ENCODE data around the gene SEC14L1.

- TF ChIP-seq, protein P1, sequence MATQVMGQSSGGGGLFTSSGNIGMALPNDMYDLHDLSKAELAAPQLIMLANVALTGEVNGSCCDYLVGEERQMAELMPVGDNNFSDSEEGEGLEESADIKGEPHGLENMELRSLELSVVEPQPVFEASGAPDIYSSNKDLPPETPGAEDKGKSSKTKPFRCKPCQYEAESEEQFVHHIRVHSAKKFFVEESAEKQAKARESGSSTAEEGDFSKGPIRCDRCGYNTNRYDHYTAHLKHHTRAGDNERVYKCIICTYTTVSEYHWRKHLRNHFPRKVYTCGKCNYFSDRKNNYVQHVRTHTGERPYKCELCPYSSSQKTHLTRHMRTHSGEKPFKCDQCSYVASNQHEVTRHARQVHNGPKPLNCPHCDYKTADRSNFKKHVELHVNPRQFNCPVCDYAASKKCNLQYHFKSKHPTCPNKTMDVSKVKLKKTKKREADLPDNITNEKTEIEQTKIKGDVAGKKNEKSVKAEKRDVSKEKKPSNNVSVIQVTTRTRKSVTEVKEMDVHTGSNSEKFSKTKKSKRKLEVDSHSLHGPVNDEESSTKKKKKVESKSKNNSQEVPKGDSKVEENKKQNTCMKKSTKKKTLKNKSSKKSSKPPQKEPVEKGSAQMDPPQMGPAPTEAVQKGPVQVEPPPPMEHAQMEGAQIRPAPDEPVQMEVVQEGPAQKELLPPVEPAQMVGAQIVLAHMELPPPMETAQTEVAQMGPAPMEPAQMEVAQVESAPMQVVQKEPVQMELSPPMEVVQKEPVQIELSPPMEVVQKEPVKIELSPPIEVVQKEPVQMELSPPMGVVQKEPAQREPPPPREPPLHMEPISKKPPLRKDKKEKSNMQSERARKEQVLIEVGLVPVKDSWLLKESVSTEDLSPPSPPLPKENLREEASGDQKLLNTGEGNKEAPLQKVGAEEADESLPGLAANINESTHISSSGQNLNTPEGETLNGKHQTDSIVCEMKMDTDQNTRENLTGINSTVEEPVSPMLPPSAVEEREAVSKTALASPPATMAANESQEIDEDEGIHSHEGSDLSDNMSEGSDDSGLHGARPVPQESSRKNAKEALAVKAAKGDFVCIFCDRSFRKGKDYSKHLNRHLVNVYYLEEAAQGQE (IDR thresholded peaks at IDR 0.05; ENCODE audit: low read depth), result no peak
- no peak for TF ChIP-seq CREB1 (IDR thresholded peaks at IDR 0.05; ENCODE audit: low read depth)
- TF ChIP-seq CEBPB (IDR thresholded peaks at IDR 0.05), result no peak
- no peak for TF ChIP-seq TAF1 (IDR thresholded peaks at IDR 0.05; ENCODE audit: low read depth)
Measured at GRCh38 chr17:77178563-77178962, 37.8 kb downstream of the SEC14L1 start.

Measured in Ishikawa (cell line).